SH-SY5Y (cell line): ENCODE data around the gene PKD1L1.

Source experiments
- GATA2 ChIP-seq: IDR thresholded peaks from 2 replicates; pipeline ENCODE4 v1.6.1; 2011; ENCODE audit warnings: mild to moderate bottlenecking, low read depth, low read length
- GATA3 ChIP-seq: IDR thresholded peaks from 2 replicates; pipeline ENCODE4 v1.6.1; 2011; ENCODE audit warnings: low read depth, mild to moderate bottlenecking, low read length, moderate library complexity

The PKD1L1 gene

DNA sequence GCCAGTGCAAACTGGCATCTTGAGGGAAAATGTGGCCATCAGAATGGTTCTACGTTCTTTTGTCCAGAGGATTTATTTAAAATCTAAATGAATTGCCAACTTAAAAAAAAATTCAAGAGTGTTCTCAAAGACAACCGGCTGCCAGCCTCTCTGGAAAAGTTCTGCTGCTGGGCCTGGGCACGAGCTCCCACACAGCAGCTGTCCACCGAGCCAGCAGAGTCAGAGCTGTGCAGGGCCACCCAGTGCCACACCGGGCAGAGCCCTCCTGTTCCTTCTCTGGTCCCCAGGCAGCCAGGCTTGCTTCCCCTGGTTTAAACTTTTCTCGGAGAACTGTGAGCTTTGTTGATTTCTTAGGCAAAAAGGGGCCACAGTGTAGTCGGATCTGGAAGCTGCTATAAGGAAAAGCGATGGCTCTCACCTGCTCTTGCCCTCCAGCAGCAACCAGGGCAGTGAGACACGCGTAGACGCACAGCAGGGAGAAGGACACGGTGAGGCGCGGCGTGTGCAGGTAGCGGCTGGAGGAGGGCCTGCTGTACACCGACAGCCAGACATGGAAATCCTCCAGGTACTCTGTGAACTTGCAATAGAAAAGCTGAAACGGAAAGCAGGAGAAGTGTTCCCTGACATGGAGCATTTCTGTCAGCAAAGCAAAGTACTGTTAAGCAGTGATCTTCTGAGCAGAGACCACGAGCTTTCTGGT lies 111.6 kb downstream of the PKD1L1 start:
- no peak for TF ChIP-seq GATA2
- TF ChIP-seq GATA3, result no peak

DNA sequence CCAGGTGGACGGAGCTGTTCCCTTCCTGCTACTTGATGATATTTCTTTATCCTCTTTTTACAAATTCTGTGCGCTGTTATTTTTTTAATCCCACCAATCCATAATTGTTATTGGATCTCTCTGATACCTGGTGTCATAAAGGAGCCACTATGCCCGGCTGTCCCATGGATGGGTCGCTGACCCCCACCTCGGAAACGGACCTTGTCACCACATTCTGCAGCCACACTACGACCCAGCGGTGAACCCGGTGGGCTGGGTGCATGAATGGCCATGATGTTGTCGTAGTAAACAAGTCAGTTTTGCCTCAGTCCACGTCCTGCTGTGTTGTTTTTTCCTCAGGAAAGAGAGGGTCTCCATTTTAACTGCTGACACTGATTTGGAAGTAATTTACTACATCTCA lies 112.2 kb downstream of the PKD1L1 start:
- TF ChIP-seq GATA3 (no peak), GATA2 (no peak)

DNA sequence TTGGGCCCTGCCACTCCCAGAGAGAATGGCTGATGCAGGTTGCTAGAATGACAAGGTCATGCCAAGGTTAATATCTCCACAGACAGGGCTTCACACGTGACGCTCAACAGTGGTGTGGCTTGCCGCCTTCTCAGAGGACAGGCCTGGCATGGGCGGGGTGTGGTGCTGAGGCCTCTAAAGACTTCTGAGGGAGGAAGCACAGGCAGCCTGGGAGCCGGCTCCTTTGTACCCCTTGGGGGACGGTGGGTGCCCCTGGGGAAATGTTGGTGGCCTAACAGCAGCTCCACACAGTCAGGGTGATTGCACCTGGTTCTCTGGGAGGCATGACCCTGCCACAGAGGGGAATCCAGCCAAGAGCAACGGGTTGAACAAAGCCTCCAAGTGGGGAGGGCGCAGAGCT lies 115.1 kb downstream of the PKD1L1 start:
- TF ChIP-seq GATA3, result no peak
- TF ChIP-seq GATA2, result no peak

DNA sequence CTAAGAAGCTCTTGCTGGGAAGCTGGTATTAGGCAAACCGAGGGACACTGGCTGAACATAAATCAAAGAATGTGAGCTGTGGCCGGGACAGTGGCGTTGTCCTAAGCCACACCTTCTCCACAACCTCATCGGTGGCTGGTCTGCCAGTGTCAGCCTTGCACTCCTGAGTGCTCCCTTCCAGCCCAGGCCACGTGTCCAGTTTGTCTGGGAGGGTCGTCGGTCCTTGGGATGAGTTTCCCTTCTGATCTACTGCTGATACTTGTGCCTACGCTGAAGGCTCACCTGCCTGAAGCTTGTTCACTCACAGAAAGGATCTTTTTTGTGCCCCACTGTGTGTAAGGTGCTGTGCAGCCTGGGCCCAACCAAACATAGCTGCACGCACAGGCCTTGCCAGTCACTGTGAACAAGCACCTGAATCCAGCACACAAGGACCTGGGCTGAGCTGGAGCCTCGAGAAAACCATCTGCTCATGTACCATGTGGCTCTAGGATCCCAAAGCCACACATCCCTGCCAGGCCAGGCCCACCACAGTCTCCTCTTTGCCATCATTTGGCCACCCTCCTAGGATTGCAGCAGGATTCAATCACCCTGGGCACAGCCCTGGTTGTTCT lies 116.1 kb downstream of the PKD1L1 start:
- TF ChIP-seq GATA3 (no peak), GATA2 (no peak)

DNA sequence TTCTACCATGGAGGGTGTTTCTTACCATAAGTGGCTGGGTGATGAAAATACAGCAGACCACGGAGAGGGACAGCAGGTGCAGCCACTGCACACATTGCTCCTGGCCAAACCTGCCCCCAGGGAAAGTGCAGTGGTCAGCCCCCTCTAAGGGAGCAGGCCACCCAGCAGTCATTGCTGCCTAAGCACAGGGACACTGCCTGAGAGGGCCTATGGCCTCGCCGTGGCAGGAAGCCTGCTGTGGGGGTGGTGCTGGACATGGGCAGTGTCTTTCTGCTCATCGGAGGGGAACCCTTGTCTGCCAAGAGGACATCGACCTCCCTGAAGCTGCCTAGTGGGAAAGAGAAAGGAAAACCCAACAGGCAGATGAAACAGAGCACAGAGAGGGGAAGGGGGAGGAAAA lies 118.3 kb downstream of the PKD1L1 start:
- TF ChIP-seq GATA3, result no peak
- TF ChIP-seq GATA2, result no peak

DNA sequence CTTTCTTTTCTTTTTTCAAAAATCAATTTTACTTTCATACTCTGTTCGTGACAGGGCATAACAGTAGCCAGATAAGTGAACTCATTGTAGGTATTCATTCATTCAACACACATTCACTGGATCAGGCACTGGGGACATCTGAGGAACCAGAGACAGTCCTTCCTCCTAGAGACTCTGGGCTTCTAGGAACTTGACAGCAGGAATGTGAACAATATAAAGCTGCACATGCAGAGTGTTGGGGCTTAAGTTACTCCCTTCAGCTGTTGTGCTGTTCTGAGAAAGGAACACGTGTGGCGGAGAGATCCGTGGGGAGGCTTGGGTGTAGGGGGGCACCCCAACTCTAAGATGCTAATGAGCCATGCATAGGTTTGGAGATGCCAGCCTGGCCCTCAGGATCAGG lies 120.4 kb downstream of the PKD1L1 start:
- TF ChIP-seq GATA2 (no peak), GATA3 (no peak)

DNA sequence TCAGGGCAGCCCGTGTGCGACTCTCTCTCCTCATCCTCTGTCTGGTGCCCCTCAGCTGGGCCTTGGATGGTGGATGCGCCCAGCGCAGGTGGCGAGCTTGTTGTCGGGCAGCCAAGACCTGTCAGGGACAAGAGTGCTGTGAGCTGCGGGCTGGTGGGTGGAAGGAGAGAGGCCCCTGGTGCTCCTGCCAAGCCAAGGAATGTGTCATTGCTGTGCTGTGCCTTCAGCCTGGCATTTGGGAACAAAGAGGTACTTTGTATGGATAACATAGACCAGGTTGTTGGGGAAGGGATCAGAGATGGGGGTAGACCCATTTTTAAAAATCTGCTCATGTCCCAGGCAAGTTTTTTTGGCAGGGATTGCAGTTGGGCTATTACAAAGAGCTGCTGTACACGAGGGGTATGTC lies 120.9 kb downstream of the PKD1L1 start:
- TF ChIP-seq GATA3, result no peak
- TF ChIP-seq GATA2, result no peak

DNA sequence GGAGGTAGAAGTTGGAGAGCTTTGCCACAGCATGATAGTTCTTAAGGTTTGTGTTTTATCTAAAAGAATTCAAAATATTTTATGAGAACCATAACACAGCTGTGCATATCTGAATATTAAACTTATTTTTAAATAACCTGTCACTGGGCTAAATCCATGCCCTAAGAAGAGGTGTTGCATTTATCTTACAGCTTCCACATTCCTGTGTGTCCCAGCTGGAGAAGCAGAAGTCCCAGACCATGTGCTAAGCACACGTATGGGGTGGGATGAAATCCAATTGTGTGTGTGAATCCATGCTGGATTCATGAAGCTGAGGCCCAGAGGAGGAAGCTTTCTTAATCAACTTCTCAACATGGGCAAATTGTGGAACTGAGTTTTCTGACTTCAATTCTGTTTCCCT lies 121.5 kb downstream of the PKD1L1 start:
- TF ChIP-seq GATA3 (no peak), GATA2 (no peak)

DNA sequence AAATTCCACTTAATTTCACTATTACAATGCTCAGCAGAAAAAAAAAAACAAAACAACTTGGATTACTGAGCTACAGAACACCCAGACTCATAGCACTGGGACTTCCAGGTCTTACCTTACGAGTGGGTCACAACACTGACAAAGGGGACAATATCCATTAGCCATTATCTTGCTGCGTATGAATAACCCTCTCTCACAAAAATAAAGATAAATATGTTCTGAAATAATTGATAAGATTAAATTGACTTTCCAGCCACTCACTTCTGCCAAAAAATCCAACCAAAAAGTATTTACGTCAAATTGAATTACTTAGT lies 128.7 kb downstream of the PKD1L1 start:
- TF ChIP-seq GATA2 (no peak), GATA3 (no peak)

DNA sequence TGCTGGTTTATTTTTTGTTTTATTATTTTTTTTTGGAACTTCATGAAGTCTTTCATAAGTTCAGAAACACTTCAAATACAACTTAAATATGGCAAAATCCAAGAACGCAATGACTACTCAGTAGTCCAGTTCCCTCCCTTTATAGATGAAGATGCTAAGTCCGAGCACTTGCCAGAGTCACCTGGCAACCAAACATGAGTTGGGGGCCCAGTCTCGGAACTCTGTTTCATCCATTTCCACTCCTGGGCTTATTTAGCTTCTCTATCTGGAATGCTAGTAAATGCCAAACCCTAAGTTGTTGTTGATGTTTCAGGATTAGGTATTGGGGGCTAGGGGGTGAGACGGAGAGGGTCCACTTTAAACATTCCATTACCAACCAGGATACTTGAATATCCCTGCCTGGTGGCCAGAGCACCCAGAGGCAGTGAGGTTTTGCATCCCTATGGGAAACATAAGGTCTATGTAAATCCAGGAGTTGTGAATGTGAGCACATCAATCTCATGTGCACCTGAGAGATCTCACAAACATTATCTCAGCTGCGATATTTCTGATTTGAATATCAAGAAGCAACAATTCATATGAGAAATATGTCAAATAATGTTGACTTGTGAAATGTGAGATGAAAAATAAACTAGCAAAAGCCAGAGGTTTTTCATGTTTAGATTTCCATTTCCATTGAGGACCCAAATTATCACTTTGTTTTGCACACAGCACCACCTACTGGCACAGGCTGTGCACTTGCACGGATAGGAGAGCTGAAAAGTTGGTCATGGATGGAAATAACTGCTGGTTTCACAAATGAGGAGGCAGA lies 129.3 kb downstream of the PKD1L1 start:
- TF ChIP-seq GATA3 (no peak), GATA2 (no peak)

DNA sequence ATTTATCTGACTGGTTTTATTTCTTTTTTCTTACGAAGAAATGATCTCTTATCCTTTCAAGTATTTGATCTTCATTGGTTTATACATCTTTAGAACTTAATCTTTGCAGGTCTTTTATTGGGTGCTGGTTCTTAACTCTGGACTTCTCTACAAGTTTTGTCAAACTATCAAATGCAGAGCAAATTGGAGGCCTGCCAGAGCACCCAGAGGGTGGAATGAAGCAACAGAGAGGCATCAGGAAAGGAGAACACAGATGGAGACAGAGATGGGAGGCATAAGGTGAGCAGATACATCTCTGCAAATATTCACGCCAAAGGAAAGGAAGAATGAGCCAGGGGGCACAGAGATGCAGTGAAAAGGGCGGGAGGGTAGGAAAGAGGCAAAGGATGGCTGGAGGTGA lies 130.3 kb downstream of the PKD1L1 start:
- no peak for TF ChIP-seq GATA2
- TF ChIP-seq GATA3, result no peak

DNA sequence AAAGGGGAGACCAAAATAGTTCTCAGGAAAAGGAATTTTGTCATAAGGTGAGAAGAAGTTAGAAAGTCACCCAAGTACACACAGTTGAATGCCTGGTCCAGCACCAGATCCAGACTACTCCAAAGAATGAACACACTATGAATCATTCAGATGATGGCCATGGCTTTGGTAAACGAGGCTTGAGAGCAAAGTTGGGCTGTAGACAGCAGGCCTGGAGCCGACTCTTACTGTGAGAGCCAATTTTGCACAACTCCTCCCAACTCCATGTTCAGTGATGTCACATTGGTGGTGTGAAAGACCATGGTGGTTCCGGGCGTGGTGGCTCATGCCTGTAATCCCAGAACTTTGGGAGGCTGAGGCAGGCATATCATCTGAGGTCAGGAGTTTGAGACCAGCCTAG lies 131.6 kb downstream of the PKD1L1 start:
- TF ChIP-seq GATA2 (no peak), GATA3 (no peak)

DNA sequence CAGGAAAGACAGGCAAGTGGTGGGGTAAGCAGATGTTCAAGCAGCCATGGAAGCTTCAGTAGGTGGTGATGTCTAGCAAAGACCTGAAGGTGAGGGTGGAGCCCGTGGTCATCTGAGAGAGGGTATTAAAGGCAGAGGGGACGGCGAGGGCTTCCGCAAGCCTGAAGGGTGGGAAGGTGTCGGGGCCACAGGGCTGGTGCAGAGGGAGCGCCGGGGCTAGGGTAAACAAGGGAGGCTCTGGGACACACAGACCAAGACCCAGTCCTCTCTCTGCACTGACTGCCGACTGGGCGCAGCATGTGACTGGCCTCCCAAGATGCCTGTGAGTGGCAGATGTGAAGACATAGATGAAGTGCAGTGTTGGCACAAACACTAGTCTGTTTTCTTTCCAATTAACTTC lies 132.4 kb downstream of the PKD1L1 start:
- no peak for TF ChIP-seq GATA2
- TF ChIP-seq GATA3, result no peak

DNA sequence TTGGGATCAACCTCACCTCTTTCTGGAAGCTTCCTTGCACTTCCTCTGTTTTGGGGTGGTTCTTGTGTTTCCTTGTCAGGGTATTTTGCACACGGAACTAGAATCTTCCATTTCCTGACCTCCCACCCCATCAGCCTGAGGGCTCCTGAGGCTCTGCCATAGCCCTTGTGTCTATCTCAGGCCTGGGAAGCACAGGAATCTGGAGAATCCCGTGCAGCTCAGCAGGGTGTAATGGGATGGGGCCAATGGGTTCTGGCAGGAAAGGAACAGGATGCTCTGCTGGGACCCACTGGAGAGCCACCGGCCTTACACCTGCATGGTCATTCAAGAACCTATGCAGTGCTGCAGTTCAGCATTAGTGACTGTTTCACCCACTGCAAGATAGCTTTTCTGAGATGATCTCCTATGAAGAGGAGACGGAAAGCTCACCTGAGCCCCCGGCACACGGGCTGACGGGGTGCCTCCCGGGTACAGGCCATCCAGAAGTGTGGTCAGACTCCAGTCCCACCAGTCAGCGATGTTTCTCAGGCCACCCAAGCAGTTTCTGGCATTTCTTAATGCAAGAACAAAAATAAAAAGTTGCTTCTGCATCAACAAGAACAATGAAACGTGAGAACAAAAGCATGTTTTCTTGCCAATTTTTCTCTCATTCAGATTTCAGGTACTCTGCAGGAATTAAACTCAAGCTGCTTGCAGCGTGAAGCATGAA lies 133.2 kb downstream of the PKD1L1 start:
- TF ChIP-seq GATA3, result no peak
- TF ChIP-seq GATA2, result no peak
